CD4-positive, alpha-beta T cell treated with Interleukin-10 for 1 hour (primary cell): Measurements from ENCODE around the gene EHMT1.

Experiments used
- DNase-seq: peaks from one replicate; pipeline ENCODE4 v3.0.0-alpha.2; 2020

The EHMT1 gene

DNA sequence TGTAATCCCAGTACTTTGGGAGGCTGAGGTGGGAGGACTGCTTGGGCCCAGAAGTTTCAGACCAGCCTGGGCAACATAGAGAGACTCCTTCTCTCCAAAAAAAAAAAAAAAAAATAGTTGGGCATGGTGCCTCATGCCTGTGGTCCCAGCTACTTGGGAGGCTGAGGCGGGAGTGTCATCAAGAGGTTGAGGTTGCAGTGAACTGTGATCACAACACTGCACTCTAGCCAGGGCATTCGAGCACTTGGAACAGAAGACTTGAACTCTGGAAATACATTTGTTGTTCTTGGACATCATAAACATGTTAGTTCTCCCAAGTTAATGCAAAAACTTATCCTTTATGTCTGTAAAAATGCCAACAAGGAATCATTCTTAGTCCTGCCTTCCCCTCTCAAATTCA lies 29.6 kb downstream of the EHMT1 start:
- DNase-seq = no peak

DNA sequence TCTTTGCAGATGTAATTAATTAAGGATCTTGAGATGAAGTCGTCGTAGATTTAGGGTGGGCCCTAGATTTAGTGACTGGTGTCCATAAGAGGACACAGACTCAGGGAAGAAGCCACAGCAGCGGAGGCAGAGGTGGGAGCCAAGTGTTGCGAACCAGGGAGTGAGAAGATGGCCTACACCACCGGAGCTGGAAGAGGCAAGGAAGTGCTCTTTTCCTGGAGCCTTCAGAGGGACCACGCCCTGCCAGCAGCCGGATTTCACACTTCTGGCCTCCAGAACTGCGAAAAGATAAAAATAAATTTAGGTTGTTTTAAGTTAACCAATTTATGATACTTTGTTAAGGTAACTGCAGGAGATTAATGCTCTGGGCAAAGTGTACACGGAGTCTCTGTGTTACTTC lies 30.7 kb downstream of the EHMT1 start:
- no peak for DNase-seq

DNA sequence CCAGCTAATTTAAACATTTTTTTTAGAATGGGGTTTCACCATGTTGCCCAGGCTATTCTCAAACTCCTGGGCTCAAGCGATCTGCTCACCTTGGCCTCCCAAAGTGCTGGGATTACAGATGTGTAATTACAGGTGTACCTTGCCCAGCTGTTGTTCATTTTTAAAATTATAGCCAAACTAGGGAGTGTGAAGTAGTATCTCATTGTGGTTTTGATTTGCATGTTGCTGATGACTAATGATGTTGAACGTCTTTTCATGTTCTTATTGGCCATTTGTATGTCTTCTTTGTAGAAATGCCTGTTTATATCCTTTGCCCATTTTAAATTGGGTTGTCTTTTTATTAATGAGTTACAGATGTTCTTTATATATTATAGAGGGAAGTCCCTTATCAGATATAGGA lies 31.5 kb downstream of the EHMT1 start:
- DNase-seq = no peak

DNA sequence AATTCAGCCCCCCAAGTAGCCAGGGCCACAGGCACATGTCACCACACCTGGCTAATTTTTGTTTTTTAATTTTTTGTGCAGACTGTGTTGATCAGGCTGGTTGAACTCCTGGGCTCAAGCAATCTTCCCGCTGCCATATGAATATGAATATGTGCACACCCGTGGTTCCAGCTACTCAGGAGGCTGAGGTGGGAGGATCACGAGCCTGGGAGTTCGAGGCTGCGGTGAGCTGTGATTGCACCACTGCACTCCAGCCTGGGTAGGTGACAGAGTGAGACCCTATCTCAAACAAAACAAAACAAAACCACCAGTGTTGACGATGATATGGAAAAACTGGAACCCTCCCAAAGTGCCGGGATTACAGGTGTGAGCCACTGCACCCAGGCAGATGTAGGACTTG lies 32.0 kb downstream of the EHMT1 start:
- DNase-seq = no peak

DNA sequence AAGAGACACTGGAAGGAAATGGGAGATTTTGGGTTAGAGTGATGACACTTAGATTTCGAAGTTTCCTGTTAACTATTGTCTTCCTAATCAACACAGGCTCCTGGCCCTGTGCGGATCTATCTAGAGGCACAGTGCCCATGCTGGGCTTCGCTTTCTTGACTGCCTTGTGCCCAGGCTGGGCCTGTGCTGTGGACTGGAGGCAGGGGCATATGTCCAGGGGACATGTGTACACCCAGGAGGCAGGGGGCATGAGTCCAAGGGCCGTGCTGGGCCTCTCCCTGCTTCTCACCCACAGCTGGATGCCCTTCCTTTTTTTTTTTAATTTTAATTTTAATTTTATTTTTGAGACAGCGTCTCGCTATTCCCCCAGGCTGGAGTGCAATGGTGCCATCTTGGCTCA lies 37.6 kb downstream of the EHMT1 start:
- no peak for DNase-seq

DNA sequence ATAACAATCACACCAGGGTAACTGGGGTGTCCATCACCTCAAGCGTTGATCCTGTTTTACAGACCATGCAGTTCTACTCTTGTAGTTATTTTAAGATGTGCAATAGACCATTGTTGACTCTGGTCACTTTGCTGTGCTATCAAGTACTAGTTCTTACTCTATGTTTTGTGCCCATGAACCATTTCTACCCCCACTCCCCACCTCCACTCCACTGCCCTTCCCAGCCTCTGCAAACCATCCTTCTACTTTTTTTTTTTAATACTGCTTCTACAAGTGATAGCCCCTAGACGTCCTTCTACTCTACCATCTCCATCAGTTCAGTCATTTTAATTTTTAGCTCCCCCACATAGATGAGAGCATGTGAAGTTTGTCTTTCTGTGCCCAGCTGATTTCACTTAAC lies 38.8 kb downstream of the EHMT1 start:
- DNase-seq = no peak

DNA sequence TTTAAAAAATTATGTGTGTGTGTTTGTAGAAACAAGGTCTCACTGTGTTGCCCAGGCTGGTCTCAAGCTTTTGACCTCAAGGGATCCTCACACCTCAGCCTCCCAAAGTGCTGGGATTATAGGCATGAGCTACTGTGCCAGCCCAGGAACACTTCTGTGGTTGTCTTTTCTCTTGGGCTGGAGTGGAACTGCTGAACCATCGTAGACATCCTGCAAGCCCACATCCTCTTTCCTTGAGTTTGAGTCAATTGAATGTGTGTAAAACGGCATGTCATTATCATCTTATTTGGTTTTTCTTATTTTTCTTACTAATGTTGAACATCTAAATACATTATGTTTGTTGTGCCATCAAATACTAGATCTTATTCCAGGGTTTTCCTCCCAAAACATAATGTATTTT lies 40.0 kb downstream of the EHMT1 start:
- DNase-seq = no peak

DNA sequence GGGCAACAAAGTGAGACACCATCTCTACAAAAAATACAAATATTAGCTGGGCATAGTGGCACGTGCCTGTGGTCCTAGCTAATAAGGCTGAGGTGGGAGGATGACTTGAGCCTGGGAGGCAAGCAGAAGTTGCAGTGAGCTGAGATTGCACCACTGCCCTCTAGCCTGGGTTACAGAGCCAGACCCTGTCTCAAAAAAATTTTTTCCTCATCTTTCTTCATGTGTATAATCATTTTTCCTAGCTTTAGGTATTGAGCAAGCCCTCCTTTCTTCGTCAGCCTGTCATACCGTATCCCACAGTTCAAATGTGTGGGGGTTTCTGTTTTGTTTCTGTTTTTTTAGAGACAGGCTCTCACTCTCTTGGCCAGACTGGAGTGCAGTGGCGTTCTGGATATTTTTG lies 41.3 kb downstream of the EHMT1 start:
- no peak for DNase-seq

DNA sequence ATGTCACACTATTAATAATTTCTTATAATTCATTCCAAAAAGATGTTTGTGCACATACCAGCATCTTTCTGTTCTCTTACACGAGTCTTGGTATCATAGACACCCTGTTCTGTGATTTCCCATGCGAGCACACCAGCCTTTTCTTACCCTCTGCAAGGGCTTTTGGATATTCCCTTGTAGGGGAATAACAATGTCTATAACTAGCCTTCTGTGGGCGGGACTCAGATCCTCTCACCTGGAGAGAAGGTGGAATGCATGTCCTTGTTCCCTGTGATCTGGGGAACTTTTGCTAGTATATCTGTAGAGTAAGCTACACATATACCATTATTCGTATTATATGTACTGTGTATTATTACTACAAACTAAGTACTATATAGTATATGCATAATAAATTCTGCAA lies 44.8 kb downstream of the EHMT1 start:
- no peak for DNase-seq

DNA sequence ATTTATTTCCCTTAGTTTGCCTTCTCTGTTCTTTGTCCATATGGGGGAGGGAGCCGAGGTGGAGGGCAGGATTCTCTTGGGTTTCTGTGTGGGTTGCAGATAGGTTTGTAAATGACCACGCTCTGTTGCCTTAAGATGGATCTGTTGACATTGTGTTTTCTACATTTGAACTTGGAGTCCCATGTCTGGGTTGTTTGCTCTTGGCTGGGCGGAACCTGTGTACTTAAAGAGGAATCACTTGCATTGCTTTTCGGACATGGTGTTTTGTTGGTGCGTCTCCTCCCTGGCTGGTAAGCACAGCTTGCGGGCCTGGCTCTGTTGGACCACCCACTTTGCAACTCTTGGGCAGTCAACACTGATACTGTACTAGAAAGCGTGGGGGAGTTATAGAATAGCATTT lies 45.9 kb downstream of the EHMT1 start:
- DNase-seq = no peak

DNA sequence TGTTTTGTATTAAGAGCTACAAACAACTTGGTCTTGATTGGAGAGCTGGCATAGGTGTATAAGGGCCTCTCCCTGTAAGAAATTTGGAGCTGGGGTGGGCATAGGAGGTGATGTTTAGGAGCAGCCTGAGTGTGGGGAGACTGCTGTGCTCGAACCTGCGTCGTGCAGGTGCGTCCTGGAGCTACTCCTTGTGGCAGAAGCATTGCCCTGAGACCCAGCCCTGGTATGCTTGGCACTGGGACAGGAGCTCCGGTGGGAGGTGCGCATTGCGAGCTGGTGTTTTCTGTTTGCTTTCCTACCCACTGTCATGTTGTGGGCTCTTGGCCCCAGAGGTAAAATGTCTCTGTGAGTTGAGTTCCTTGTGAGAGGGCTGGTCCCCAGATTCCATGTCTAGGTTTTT lies 46.4 kb downstream of the EHMT1 start:
- no peak for DNase-seq

DNA sequence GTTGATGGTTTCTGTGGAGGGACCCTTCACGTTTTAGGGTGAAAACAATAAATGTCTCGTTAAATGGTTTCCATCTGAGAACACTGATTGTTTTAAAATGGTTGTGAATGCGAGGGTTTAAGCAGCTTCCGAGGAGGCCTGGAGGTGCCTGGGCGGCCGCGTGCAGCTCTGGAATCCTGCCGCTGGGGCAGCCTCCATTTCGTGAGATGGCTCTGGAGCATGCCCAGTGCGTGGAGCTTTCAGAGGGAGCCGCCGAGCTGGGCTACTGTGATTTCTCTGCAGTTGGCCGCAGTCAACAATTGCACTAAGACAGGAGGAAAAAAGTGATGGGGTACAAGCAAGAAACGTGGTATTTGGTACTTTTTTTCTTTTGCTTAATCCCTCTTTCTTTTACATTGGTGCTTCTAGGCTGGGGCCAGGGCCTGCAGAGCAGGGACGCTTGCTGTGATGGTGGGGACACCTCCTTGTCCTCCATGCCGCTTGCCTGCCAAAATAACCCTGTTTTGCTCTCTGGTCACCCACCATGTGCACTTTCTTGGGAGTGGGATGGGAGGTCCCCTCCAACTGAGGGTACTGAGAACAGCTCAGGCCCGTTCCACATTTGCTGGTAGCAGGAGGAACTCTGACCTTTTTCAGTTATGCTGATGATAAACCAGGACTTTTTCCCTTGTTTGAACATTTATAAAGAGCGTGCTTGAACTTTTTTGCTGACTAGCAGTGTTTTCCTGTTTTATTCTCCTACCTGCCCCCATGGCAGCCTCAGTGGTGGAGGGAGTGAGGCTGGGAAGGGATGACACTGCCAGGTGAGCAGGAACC lies 47.1 kb downstream of the EHMT1 start:
- no peak for DNase-seq

DNA sequence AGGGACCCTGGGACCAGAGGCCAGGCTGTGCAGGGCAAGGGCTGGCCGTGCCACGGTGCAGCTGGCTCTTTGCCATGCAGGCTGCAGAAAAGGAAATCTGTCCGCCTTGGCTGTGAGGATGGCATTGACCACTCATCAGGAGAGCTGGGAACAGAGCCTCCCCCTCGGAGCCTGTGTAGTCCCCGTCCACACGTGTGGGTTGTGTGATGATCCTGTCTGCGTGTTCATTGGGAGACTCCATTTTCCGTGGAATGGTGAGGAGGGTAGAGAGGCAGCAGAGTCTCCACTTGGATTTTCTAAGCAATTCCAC lies 47.7 kb downstream of the EHMT1 start:
- DNase-seq = no peak

DNA sequence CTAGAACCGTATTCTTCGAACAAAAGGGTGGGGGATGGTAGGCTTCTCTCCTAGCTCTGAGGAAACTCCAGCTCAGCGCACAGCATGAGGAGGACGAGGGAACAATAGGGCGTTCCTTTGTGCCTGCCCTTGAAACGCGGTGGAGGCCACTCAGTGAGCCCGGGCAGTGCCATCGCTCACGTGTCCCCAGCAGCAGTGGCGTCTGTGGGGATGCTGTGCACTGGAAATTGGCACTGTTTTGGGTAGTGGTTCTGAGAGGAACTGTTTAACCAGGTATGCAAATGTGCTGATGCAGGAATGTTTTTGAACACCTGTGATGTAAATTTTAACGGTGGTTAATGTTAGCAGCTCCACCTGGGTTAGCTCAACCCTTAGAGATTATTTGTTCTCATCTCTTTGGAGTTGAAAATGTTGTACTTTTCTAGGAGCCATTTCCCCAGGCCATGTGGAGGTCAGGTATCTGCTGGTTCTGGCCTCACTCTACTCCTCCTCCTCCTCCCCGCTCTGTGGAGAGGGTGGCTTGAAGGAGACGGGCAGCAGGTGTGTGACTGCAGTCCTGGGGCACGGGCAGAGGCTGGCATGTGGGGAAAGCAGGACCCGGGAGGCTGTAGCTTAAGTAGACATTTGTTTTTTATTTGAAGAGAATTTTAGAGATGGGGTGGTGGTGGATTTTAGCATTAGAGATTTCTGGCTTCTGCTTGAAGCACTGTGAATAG lies 48.3 kb downstream of the EHMT1 start:
- DNase-seq = no peak

DNA sequence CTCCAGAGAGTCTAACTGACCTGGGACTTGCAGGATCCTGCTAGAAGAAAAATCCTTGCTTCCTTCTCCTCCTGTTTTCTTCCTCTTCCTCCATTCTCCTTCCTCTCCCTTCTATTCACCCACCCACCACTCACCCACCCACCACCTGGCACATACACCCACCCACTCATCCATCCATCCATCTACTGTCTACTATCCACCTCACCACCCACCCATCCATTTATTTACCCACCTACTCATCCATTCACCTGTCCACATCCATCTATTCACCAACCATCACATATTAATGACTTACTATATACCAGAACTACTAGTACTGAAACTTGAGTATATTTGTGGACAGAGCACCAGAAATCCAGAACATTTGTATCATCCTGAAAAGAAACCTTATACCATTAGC lies 49.4 kb downstream of the EHMT1 start:
- DNase-seq = no peak

DNA sequence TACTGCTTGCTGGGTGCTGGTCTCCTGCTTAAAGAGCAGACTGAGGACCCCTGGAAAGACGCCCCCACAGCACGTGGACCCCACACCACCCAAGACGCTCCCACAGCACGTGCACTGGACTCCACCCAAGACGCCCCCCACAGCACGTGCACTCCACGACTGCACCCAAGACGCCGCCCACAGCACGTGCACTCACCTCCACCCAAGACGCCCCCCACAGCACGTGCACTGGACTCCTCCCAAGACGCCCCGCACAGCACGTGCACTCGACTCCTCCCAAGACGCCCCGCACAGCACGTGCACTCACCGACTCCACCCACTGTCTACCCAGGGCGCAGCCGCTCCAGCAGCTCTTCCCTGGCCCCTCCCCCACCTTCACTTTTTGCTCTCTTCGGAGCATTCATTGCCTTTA lies 50.5 kb downstream of the EHMT1 start:
- no peak for DNase-seq

DNA sequence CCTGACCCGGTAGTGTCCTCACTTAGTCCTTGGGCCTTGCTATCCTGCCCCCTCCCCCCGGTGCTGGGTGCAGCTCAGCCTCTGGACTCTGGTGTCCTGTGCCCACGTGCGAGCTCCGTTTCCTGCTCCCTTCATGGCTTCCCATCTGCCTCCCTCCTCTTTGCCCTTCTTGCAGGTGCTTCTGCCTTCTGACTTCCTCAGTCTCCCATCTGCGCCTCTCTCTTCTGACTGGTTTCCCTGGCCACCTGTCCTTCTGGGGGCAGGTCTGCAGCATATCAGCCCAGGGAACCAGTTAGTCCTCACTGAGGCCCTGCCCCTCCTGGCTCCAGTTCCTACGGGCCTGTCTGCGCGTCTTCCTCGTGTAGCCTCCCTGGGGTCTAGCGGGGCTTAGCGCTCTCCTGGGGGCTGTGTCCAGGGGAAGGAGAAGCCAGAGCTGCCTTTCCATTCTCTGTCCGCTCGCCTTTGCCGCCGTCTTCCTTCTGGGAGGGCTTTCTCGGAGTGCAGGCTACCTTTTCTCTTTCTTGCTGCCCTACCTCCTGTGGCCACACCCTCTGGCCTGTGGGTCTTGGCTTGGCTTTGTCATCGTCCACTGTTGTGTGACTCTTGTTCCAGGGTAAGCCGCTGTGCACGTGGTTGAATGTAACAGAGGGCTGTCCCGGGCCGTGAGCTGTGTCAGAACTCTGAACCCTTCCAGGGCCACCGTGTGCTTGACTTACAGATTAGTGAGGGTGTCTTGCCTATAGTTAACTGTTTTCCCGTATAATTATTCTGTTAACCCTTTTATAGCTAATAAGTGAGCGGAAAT lies 51.8 kb downstream of the EHMT1 start:
- no peak for DNase-seq

DNA sequence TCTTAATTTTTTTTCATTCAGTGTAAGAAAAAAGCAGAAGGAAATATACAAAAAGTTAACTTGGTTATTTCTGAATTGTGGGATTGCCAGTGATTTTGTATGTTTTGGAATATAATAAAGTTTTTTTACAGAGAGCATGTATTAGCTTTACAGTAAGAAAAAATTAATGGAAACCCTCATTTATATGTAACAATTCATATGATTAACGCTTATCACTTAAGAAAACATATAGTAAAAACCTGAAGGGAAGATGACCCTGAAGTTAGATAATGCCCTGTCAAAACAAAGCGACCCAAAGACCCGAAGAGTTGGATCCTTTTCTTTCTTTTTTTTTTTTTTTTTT lies 52.4 kb downstream of the EHMT1 start:
- DNase-seq = no peak

DNA sequence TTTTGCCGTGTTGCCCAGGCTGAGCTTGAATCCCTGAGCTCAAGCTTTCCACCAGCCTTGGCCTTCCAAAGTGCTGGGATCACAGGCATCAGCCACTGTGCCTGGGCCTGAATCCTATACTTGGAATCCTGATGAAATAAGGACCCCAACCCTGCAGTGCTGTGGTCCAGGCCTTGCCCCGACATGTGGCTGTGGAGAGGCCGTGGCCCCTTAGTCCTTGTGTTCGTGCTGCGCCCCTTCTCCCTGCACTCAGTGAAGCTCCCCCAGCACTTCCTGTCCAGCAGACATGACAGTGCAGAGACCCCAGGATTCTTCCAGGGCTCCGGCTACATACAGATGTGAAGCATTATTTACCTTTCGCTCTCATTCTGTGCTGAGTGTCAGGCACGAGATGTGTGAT lies 52.9 kb downstream of the EHMT1 start:
- no peak for DNase-seq

DNA sequence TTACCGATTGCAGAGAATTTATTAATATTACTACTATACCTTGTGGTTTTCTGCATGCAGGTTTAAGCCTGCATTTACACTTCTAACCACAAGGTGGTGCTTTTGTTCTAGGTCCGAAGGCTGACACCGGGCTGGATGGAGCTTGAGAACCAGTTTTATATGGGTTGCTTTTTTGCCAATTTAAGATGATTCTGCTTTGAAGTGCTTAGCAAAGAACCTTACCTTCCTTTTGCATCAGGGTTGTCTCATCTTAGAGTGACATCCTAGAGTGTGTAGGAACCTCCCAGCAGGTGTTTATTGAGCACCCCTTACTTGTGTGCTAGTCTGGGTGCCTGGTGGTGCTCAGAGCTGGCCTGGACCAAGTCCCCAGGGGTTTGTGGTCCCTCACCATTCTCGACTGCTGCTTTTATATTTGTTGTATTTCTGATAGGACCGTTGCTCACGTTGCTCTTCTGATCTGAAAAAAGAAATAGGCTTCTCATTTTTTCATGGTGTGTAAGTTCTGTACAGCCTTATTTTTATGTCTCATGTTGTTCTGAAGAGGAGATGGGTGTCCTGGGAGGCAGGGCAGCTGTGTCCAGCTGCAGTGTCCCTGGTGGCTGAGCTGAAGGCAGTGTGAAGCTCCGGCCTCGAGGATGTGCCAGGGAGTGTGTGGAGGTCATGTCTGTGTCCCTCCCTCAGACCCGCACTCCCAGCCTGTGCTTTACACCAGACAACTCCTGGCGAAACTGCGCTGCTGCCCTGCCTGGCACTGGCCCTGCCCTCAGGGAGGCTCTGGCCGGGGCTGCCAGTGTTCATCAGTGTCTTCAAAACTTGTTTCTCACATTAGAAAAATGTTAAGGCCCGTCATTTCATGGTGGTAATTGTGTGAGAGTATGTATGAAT lies 54.3 kb downstream of the EHMT1 start:
- peak; percentile 71 for DNase-seq

DNA sequence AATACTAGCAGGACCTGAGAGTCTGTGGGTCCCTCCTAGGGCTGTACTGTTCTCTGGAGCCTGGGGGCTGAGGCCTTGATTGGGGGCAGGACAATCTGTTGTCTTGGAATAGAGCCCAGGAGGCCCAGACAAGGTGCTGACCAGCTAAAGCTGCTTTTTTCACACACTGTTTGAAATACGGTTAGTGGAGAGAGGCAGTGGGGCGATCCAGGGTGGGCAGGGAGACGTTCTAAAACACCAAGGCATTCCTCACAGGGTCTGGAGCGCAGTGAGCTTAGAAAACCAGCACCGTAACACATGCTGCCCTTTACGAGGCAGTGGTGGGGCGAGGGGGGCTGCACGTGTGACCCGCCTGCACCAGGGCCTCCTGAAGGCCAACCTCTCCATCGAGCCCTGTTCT lies 55.1 kb downstream of the EHMT1 start:
- no peak for DNase-seq

DNA sequence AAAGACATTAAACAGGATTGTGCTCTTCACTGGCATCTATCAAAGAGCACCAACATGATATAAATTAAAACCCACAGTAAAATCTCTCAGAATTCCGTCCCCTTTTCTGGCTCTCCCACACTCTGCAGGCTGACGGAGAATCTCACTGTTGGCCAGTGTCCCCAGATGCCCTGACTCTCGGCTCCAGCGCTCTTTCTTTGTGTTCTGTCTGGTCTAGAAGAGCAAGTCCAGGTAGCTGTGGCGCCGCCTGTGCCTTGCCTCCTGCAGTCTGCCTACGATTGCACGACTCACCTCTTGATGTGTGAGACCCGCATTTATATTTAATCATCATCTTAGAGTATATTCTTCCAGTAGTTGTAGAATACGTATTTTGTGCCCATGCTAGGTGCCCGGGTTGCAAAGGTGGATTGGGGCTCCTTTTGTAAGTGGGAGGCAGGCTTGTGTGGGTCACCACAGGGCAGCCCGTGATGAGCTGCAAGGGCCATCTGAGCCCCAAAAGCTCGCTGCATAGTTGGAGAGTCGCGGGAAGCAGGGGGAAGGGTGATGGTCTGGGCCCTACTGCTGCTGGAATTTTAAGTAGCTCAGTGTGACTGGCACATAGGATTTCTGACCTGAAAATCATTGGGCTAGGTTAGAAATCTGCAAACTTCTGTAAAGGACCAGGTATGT lies 55.6 kb downstream of the EHMT1 start:
- no peak for DNase-seq

DNA sequence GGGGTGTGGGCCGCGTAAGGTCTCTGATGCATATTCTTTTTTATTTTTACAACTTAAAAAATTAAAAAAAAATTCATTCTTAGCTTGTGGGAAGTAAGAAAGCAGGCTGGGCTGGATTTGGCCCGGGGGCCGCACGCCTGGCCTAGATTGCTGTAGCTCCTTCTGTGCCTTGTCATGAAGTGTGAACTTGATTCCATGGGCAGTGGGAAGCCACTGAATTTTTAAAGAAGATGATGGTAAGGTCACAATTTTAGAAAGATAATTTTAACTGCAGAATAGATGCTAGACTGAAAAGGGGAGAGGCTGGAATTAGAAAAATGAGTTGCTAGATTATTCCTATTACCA lies 56.1 kb downstream of the EHMT1 start:
- no peak for DNase-seq
